Retinal pigment epithelial cell (primary cell): ENCODE results near the gene DEGS2.
A peak's percentile ranks its signal among the peaks of the same experiment; 100 is the strongest.
"Not testable (repeated sequence)": the region's sequence is repeated elsewhere in the genome, so short reads cannot be mapped to it uniquely, and the experiment has no call there.

Experiments
- DNase-seq: peaks from one replicate; pipeline ENCODE4 v3.0.0-alpha.2; 2010; ENCODE audit warnings: low read depth
- H3K4me3 ChIP-seq: 2 replicates; pipeline ENCODE4 v1.5.1; 2011; ENCODE audit warnings: mild to moderate bottlenecking, low read length, control low read depth, moderate library complexity
- TF ChIP-seq, protein P1 (sequence below): conservative IDR thresholded peaks from 2 replicates; pipeline ENCODE4 v1.5.1; 2011; ENCODE audit warnings: low read depth, low read length, control low read depth, inconsistent platforms

The DEGS2 gene

GRCh38 chr14:100158566-100159093 lies 815 bp downstream of the DEGS2 start:
- no peak for DNase-seq
- TF ChIP-seq, protein P1, sequence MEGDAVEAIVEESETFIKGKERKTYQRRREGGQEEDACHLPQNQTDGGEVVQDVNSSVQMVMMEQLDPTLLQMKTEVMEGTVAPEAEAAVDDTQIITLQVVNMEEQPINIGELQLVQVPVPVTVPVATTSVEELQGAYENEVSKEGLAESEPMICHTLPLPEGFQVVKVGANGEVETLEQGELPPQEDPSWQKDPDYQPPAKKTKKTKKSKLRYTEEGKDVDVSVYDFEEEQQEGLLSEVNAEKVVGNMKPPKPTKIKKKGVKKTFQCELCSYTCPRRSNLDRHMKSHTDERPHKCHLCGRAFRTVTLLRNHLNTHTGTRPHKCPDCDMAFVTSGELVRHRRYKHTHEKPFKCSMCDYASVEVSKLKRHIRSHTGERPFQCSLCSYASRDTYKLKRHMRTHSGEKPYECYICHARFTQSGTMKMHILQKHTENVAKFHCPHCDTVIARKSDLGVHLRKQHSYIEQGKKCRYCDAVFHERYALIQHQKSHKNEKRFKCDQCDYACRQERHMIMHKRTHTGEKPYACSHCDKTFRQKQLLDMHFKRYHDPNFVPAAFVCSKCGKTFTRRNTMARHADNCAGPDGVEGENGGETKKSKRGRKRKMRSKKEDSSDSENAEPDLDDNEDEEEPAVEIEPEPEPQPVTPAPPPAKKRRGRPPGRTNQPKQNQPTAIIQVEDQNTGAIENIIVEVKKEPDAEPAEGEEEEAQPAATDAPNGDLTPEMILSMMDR: no peak
- peak overlapping the region; percentile 1 for H3K4me3 ChIP-seq

DNA sequence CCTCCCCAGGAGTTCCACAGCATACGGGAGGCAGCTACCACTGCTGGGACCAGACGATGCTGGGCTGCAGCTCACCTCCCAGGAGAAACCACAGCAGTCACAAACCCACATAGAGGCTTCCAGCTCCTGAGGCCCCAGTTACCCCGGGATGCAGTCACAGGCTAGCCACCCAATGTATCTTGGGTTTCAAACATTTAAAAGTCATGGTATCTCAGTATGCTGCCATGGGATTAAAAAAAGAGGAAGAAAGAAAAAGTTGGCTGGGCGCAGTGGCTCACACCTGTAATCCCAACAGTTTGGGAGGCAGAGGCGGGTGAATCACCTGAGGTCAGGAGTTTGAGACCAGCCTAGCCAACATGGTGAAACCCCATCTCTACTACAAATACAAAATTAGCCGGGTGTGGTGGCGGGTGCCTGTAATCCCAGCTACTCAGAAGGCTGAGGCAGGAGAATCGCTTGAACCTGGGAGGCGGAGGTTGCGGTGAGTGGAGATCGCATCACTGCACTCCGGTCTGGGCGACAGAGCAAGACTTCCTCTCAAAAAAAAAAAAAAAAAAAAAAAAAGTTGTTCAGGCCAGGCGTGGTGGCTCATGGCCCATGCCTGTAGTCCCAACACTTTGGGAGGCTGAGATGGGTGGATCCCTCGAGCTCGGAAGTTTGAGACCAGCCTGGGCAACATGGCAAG lies 1.8 kb downstream of the DEGS2 start:
- not testable (repeated sequence) for DNase-seq, H3K4me3 ChIP-seq

DNA sequence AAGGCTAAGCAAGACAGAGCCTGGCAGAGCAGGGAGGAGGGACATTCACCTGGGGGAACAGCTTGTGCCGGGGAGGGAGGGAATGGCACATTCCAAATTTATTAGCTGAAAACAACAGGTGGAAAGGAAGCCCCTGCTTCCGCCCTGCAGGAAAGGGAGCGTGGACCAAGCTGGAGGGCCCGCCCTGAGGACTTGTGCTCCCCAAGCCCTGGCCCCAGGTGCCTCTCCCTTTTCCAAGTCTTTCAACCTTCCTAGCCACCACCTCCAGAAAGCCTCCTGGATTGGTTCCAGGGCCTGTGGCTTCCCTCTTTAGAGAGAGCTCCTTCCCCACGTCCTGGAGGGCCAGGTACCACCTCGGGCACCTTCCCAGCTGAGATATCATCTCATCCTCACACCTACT lies 2.7 kb downstream of the DEGS2 start:
- DNase-seq: no peak
- TF ChIP-seq, protein P1: no peak
- no peak overlapping the region for H3K4me3 ChIP-seq

GRCh38 chr14:100155756-100156616 lies 3.5 kb downstream of the DEGS2 start:
- TF ChIP-seq, protein P1: no peak
- no peak overlapping the region for H3K4me3 ChIP-seq
- no peak for DNase-seq

GRCh38 chr14:100155049-100155621 lies 4.3 kb downstream of the DEGS2 start:
- TF ChIP-seq, protein P1: peak; percentile 65
- DNase-seq: no peak
- H3K4me3 ChIP-seq: no peak overlapping the region

DNA sequence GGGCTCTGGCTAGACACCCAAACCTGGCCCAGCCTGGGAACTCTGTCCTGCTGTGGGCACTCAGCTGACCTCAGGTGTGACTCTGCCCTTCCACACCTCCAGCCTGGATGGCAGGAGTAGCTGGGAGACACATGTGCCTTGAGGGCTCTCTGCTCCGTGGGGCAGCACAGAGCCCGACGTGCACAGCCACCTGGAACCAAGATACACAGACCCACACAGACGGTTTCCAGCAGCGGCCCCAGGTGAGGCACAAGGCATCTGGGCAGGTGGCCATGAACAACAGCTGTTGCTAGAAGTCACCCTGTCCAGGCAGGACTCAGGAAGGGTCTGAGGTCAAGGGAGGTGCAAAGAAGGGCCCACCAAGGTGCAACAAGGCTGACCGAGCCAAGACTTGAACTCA lies 5.9 kb downstream of the DEGS2 start:
- DNase-seq: no peak
- TF ChIP-seq, protein P1: no peak
- H3K4me3 ChIP-seq: no peak overlapping the region

DNA sequence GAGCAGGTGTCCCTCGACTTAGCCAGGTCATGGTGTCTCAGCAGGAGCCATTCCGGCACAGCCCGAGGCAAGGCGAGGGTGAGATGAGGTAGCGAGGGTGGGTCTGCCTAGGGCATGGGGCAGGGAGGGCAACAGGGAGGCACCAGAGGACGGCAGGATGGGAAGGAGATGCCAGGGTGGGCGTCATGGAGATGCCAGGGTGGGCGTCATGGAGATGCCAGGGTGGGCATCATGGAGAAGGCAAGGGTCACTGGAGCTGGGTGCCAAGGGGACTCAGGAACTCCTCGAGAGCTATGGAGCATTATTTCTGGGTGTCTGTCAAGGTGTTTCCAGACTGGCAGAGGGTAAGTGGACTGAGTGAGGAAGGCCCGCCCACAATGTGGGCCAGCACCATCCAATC lies 7.4 kb downstream of the DEGS2 start:
- TF ChIP-seq, protein P1: no peak
- no peak overlapping the region for H3K4me3 ChIP-seq
- DNase-seq: no peak
